H9 (cell line): ENCODE measurements around the gene OR2Y1. TPM values are rescaled to one million over a fixed set of nuclear protein-coding genes. Genes with fewer than 3 reads are reported as not detected.

Experiments
- DNase-seq: peaks from one replicate; pipeline ENCODE4 v3.0.0-alpha.2; 2017
- H2AFZ ChIP-seq: one replicate; pipeline ENCODE4 v1.6.1; 2013; ENCODE audit warnings: mild to moderate bottlenecking, low read length, control low read depth, moderate library complexity
- H2AK5ac ChIP-seq: 2 replicates; pipeline ENCODE4 v1.6.1; 2013; ENCODE audit warnings: low read length, control low read depth, mixed read lengths; ENCODE audit not compliant: insufficient read length
- H2BK120ac ChIP-seq: one replicate; pipeline ENCODE4 v1.6.1; 2013; ENCODE audit warnings: low read depth, mild to moderate bottlenecking, low read length, control low read depth, inconsistent platforms; ENCODE audit not compliant: poor library complexity, severe bottlenecking
- H2BK12ac ChIP-seq: 2 replicates; pipeline ENCODE4 v1.6.1; 2013; ENCODE audit warnings: low read length, control low read depth, mixed read lengths, low read depth; ENCODE audit not compliant: insufficient read length
- H2BK15ac ChIP-seq: 2 replicates; pipeline ENCODE4 v1.6.1; 2013; ENCODE audit warnings: low read depth, low read length, control low read depth
- H2BK20ac ChIP-seq: one replicate; pipeline ENCODE4 v1.6.1; 2013; ENCODE audit warnings: low read depth, mild to moderate bottlenecking, low read length, control low read depth, inconsistent platforms; ENCODE audit not compliant: poor library complexity, severe bottlenecking
- H2BK5ac ChIP-seq: 2 replicates; pipeline ENCODE4 v1.6.1; 2013; ENCODE audit warnings: low read length, control low read depth, mixed read lengths; ENCODE audit not compliant: insufficient read length
- H3K14ac ChIP-seq: 2 replicates; pipeline ENCODE4 v1.6.1; 2013; ENCODE audit warnings: low read length, control low read depth; ENCODE audit not compliant: insufficient read depth
- H3K18ac ChIP-seq: 2 replicates; pipeline ENCODE4 v1.6.1; 2013; ENCODE audit warnings: low read depth, mild to moderate bottlenecking, mixed read lengths, low read length, control low read depth; ENCODE audit not compliant: insufficient read length
- H3K23ac ChIP-seq: 2 replicates; pipeline ENCODE4 v1.6.1; 2013; ENCODE audit warnings: low read length, control low read depth, mixed read lengths, low read depth; ENCODE audit not compliant: insufficient read length
- H3K23me2 ChIP-seq: 2 replicates; pipeline ENCODE4 v1.6.1; 2013; ENCODE audit warnings: low read depth, mild to moderate bottlenecking, mixed read lengths, low read length, control low read depth; ENCODE audit not compliant: insufficient read length, poor library complexity, severe bottlenecking
- H3K27ac ChIP-seq: 2 replicates; pipeline ENCODE4 v1.5.1; 2013; ENCODE audit warnings: low read length, control low read depth, mixed read lengths, low read depth; ENCODE audit not compliant: insufficient read length
- H3K27me3 ChIP-seq: 2 replicates; pipeline ENCODE4 v1.6.1; 2013; ENCODE audit warnings: low read length, control low read depth, inconsistent platforms; ENCODE audit not compliant: insufficient read depth
- H3K4ac ChIP-seq: 2 replicates; pipeline ENCODE4 v1.6.1; 2013; ENCODE audit warnings: low read depth, mild to moderate bottlenecking, control low read depth, inconsistent platforms, low read length, moderate library complexity
- H3K4me1 ChIP-seq: 2 replicates; pipeline ENCODE4 v1.6.1; 2013; ENCODE audit warnings: low read length, control low read depth, inconsistent platforms; ENCODE audit not compliant: insufficient read depth
- H3K4me2 ChIP-seq: 2 replicates; pipeline ENCODE4 v1.6.1; 2013; ENCODE audit warnings: low read length, control low read depth, mixed read lengths; ENCODE audit not compliant: insufficient read length, insufficient read depth
- H3K56ac ChIP-seq: 2 replicates; pipeline ENCODE4 v1.6.1; 2013; ENCODE audit warnings: low read depth, mild to moderate bottlenecking, mixed read lengths, low read length, control low read depth; ENCODE audit not compliant: insufficient read length
- H3K79me1 ChIP-seq: 2 replicates; pipeline ENCODE4 v1.6.1; 2013; ENCODE audit warnings: low read depth, mild to moderate bottlenecking, moderate library complexity, low read length, control low read depth, inconsistent platforms; ENCODE audit not compliant: insufficient read depth, poor library complexity, severe bottlenecking
- H3K79me2 ChIP-seq: 2 replicates; pipeline ENCODE4 v1.6.1; 2013; ENCODE audit warnings: low read length, control low read depth, inconsistent platforms; ENCODE audit not compliant: insufficient read depth
- H3K9ac ChIP-seq: 2 replicates; pipeline ENCODE4 v1.6.1; 2013; ENCODE audit warnings: low read length, control low read depth, mixed read lengths; ENCODE audit not compliant: insufficient read length; ENCODE audit errors: extremely low read depth
- H3K9me3 ChIP-seq: one replicate; pipeline ENCODE4 v1.6.1; 2013; ENCODE audit warnings: low read depth, low read length, inconsistent platforms; ENCODE audit not compliant: control insufficient read depth
- H3T11ph ChIP-seq: one replicate; pipeline ENCODE4 v1.6.1; 2013; ENCODE audit warnings: mild to moderate bottlenecking, low read length, control low read depth, inconsistent platforms
- H4K20me1 ChIP-seq: one replicate; pipeline ENCODE4 v1.6.1; 2013; ENCODE audit not compliant: control insufficient read depth, insufficient read length, insufficient read depth
- H4K5ac ChIP-seq: 2 replicates; pipeline ENCODE4 v1.6.1; 2013; ENCODE audit warnings: low read depth, mild to moderate bottlenecking, mixed read lengths, low read length, control low read depth; ENCODE audit not compliant: insufficient read length
- H4K8ac ChIP-seq: replicated peaks from 2 replicates; pipeline ENCODE4 v1.6.1; 2013; ENCODE audit warnings: low read length, control low read depth, mixed read lengths, low read depth; ENCODE audit not compliant: insufficient read length
- H4K91ac ChIP-seq: 2 replicates; pipeline ENCODE4 v1.6.1; 2013; ENCODE audit warnings: low read depth, mild to moderate bottlenecking, moderate library complexity, mixed read lengths, low read length, control low read depth; ENCODE audit not compliant: insufficient read length
- H3K27ac Mint-ChIP-seq, 3 experiments: 2 replicates in 2 of 3; 3 replicates in 1 of 3; pipeline ENCODE4 v1.8.0; 2020 to 2021; ENCODE audit warnings: mixed read lengths in 3 of 3, mild to moderate bottlenecking in 1 of 3, moderate library complexity in 1 of 3
- H3K27me3 Mint-ChIP-seq: 2 replicates; pipeline ENCODE4 v1.8.0; 2021; ENCODE audit warnings: low read depth, mild to moderate bottlenecking, moderate library complexity, mixed read lengths
- H3K36me3 Mint-ChIP-seq, 3 experiments: 2 replicates in 2 of 3; 3 replicates in 1 of 3; pipeline ENCODE4 v1.8.0; 2020 to 2021; ENCODE audit warnings: low read depth in 3 of 3, mixed read lengths in 3 of 3; ENCODE audit not compliant: insufficient read depth in 1 of 3
- H3K4me1 Mint-ChIP-seq, 2 experiments: 2 replicates each; pipeline ENCODE4 v1.8.0; 2020; ENCODE audit warnings: mixed read lengths in 2 of 2
- H3K4me3 Mint-ChIP-seq, 2 experiments: 2 replicates in 1 of 2; 3 replicates in 1 of 2; pipeline ENCODE4 v1.8.0; 2020 to 2021; ENCODE audit warnings: mild to moderate bottlenecking in 2 of 2, mixed read lengths in 2 of 2, moderate library complexity in 1 of 2
- H3K9me3 Mint-ChIP-seq, 2 experiments: 2 replicates in 1 of 2; 3 replicates in 1 of 2; pipeline ENCODE4 v1.8.0; 2020; ENCODE audit warnings: mild to moderate bottlenecking in 2 of 2, mixed read lengths in 2 of 2, moderate library complexity in 1 of 2
- WGBS: extraction: QIAGEN DNeasy Blood & Tissue Kit; methylation state at CpG from one replicate; pipeline ENCODE4 v1.1.7; 2013; ENCODE audit warnings: missing lambda C conversion rate, low lambda C conversion rate, mixed read lengths; ENCODE audit not compliant: insufficient read length; ENCODE audit errors: extremely low coverage; 5-methylcytosine and 5-hydroxymethylcytosine counted together
- total RNA-seq: library from RNA; stranded (reverse); gene quantifications from 2 replicates; pipeline ENCODE4 v1.2.1, GENCODE V29; 2021
- TF ChIP-seq, protein P1 (sequence below): fragments of 200-600 bp; sonication (generic); conservative IDR thresholded peaks from 3 replicates; pipeline ENCODE4 v1.8.0; 2021; ENCODE audit warnings: antibody characterized with exemption, mild to moderate bottlenecking

OR2Y1 gene
- total RNA-seq, 1 experiment from 2014 or later = not detected

DNA sequence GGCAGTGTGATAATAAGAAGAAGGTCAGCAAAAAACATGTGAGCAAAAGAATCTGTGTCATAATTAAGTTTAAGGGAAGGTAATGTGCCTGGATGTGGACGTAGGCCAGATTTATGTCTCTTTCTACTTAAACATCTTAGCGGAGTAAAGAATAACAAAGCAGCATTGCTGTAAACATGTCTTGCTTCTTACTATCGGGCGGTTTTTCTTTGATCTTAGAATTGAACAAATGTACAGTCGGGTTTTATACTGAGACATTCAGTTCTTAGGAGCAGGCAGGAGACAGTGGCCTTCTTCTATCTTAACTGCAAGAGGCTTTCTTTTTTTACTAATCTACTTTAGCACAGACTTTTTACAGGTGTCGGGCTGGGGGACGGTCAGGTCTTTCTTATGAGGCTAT is 50.1 kb downstream of the OR2Y1 start:
- Histone ChIP-seq H3K27me3 (no peaks in the 10 kb centered on the region), H2AK5ac (no peak overlapping the region), H3K23me2 (no peaks in the 10 kb centered on the region), H4K8ac (no peak overlapping the region), H3K79me2 (no peaks in the 10 kb centered on the region), H2AFZ (no peak overlapping the region), H2BK12ac (no peak overlapping the region), H3K27ac (no peak overlapping the region), H3K4ac (no peak overlapping the region), H4K20me1 (no peaks in the 10 kb centered on the region), H3T11ph (no peak overlapping the region), H2BK15ac (no peak overlapping the region), H4K91ac (no peak overlapping the region), H3K9ac (no peak overlapping the region), H3K14ac (no peak overlapping the region), H3K79me1 (no peaks in the 10 kb centered on the region), H3K4me1 (peaks cover 4% of the 10 kb centered on the region), H3K56ac (no peak overlapping the region), H3K23ac (no peak overlapping the region), H3K18ac (no peak overlapping the region), H4K5ac (no peak overlapping the region), H2BK120ac (no peak overlapping the region), H3K4me2 (no peak overlapping the region), H3K9me3 (no peaks in the 10 kb centered on the region), H2BK20ac (no peak overlapping the region), H2BK5ac (no peak overlapping the region)
- peaks cover 14 to 25% of the 10 kb centered on the region in 2 experiments for H3K4me1 Mint-ChIP-seq
- H3K27ac Mint-ChIP-seq = no peak overlapping the region
- no peaks in the 10 kb centered on the region for H3K36me3 Mint-ChIP-seq
- no peak for DNase-seq
- WGBS = no CpG with 5 or more reads among the region's 7 CpGs
- TF ChIP-seq, protein P1, sequence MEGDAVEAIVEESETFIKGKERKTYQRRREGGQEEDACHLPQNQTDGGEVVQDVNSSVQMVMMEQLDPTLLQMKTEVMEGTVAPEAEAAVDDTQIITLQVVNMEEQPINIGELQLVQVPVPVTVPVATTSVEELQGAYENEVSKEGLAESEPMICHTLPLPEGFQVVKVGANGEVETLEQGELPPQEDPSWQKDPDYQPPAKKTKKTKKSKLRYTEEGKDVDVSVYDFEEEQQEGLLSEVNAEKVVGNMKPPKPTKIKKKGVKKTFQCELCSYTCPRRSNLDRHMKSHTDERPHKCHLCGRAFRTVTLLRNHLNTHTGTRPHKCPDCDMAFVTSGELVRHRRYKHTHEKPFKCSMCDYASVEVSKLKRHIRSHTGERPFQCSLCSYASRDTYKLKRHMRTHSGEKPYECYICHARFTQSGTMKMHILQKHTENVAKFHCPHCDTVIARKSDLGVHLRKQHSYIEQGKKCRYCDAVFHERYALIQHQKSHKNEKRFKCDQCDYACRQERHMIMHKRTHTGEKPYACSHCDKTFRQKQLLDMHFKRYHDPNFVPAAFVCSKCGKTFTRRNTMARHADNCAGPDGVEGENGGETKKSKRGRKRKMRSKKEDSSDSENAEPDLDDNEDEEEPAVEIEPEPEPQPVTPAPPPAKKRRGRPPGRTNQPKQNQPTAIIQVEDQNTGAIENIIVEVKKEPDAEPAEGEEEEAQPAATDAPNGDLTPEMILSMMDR = no peak
- H3K27me3 Mint-ChIP-seq = peaks cover 12% of the 10 kb centered on the region
- H3K4me3 Mint-ChIP-seq = no peak overlapping the region; a peak in 1 of 5 replicates
- H3K9me3 Mint-ChIP-seq = no peaks in the 10 kb centered on the region

Other genes with a start within 250 kb of the OR2Y1 start
- gene CNOT6, start 245.7 kb downstream of the OR2Y1 start, total RNA-seq = 41.7 and 45.0 TPM in 2 replicates
- not detected in 2 replicates for gene SCGB3A1, start 148.6 kb downstream of the OR2Y1 start, total RNA-seq
- gene FLT4, start 90.5 kb downstream of the OR2Y1 start, total RNA-seq = 6.1 and 6.3 TPM in 2 replicates
- gene MGAT1, start 62.7 kb upstream of the OR2Y1 start, total RNA-seq = 72.2 and 72.7 TPM in 2 replicates
- gene ZFP62, start 121.2 kb upstream of the OR2Y1 start, total RNA-seq = 16.2 and 19.6 TPM in 2 replicates
- 0.13 and 0.26 TPM in 2 replicates for gene BTNL8, start 159.1 kb upstream of the OR2Y1 start, total RNA-seq
- not detected in 2 replicates for gene BTNL3, start 248.8 kb upstream of the OR2Y1 start, total RNA-seq